H1 (cell line): Measurements from ENCODE around the gene SCO2.

Source experiments
- BRCA1 ChIP-seq: IDR thresholded peaks from 2 replicates; pipeline ENCODE4 v1.6.1; 2012; ENCODE audit warnings: low read depth, low read length, improper control_type of control experiment
- CHD1 ChIP-seq: IDR thresholded peaks from 2 replicates; pipeline ENCODE4 v1.6.1; 2012; ENCODE audit warnings: low read depth, low read length, improper control_type of control experiment
- CTCF ChIP-seq, 3 experiments: IDR thresholded peaks; 1 replicate in 2 of 3; 2 replicates in 1 of 3; pipeline versions ENCODE4 v1.5.1 to v1.6.1; 2011; ENCODE audit warnings: low read length in 3 of 3, mild to moderate bottlenecking in 3 of 3, inconsistent platforms in 2 of 3, low read depth in 1 of 3, moderate library complexity in 1 of 3; ENCODE audit not compliant: insufficient read depth in 1 of 3; ENCODE audit errors: control extremely low read depth in 1 of 3
- EP300 ChIP-seq, 2 experiments: IDR thresholded peaks; 1 replicate in 1 of 2; 2 replicates in 1 of 2; pipeline ENCODE4 v1.6.1; 2011 to 2012; ENCODE audit warnings: low read depth in 2 of 2, low read length in 2 of 2, mild to moderate bottlenecking in 2 of 2, borderline replicate concordance in 1 of 2, inconsistent platforms in 1 of 2, moderate library complexity in 1 of 2
- EZH2 ChIP-seq: fragments of 200-600 bp; sonication (generic); IDR thresholded peaks from 2 replicates; pipeline ENCODE4 v1.7.1; 2012; ENCODE audit warnings: low read depth, mild to moderate bottlenecking, moderate library complexity, low read length, inconsistent platforms; ENCODE audit not compliant: severe bottlenecking
- HDAC6 ChIP-seq: IDR thresholded peaks from one replicate; pipeline ENCODE4 v1.7.1; 2012; ENCODE audit warnings: low read depth, mild to moderate bottlenecking, inconsistent platforms, low read length, moderate library complexity
- PHF8 ChIP-seq: fragments of 200-600 bp; sonication (generic); conservative IDR thresholded peaks from 2 replicates; pipeline ENCODE4 v1.7.1; 2012; ENCODE audit warnings: low read depth, mild to moderate bottlenecking, inconsistent platforms, low read length, moderate library complexity
- POLR2A ChIP-seq, 2 experiments: IDR thresholded peaks; 1 replicate in 1 of 2; 2 replicates in 1 of 2; pipeline ENCODE4 v1.6.1; 2011; ENCODE audit warnings: low read depth in 2 of 2, low read length in 2 of 2, mild to moderate bottlenecking in 2 of 2; ENCODE audit errors: control extremely low read depth in 1 of 2
- POLR2AphosphoS5 ChIP-seq: IDR thresholded peaks from 2 replicates; pipeline ENCODE4 v1.6.1; 2011; ENCODE audit warnings: low read depth, low read length
- RFX5 ChIP-seq: IDR thresholded peaks from 2 replicates; pipeline ENCODE4 v1.6.1; 2011; ENCODE audit warnings: low read depth, low read length, improper control_type of control experiment, borderline replicate concordance
- SIN3A ChIP-seq, 2 experiments: IDR thresholded peaks in 1 of 2; conservative IDR thresholded peaks in 1 of 2; 2 replicates each; pipeline ENCODE4 v1.6.1; 2011 to 2012; ENCODE audit warnings: low read length in 2 of 2, improper control_type of control experiment in 1 of 2, low read depth in 1 of 2, mild to moderate bottlenecking in 1 of 2
- SIRT6 ChIP-seq: IDR thresholded peaks from one replicate; pipeline ENCODE4 v1.7.1; 2012; ENCODE audit warnings: low read length, inconsistent platforms
- TF ChIP-seq, protein P1 (sequence below): IDR thresholded peaks from 2 replicates; pipeline ENCODE4 v1.6.1; 2012; ENCODE audit warnings: inconsistent platforms
- TF ChIP-seq, protein P2 (sequence below): IDR thresholded peaks from 2 replicates; pipeline ENCODE4 v1.6.1; 2011; ENCODE audit warnings: low read depth, mild to moderate bottlenecking, low read length; ENCODE audit not compliant: insufficient read depth

GRCh38 chr22:50520826-50521453, 4.5 kb downstream of the SCO2 start:
- TF ChIP-seq, protein P1, sequence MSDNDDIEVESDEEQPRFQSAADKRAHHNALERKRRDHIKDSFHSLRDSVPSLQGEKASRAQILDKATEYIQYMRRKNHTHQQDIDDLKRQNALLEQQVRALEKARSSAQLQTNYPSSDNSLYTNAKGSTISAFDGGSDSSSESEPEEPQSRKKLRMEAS: no peak
- TF ChIP-seq, protein P2, sequence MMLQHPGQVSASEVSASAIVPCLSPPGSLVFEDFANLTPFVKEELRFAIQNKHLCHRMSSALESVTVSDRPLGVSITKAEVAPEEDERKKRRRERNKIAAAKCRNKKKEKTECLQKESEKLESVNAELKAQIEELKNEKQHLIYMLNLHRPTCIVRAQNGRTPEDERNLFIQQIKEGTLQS: no peak
- TF ChIP-seq CTCF (IDR thresholded peaks at IDR 0.05; ENCODE audit: control extremely low read depth in 1 of 3, insufficient read depth in 1 of 3, low read depth in 1 of 3, low read length in 3 of 3) (no peak), PHF8 (no peak), HDAC6 (no peak), POLR2A (IDR thresholded peaks at IDR 0.05; ENCODE audit: control extremely low read depth in 1 of 2, low read depth in 2 of 2, low read length in 2 of 2) (no peak), SIN3A (conservative IDR thresholded peaks at IDR 0.05 in 1 of 2, IDR thresholded peaks at IDR 0.05 in 1 of 2; ENCODE audit: low read depth in 1 of 2, low read length in 2 of 2) (no peak), EP300 (IDR thresholded peaks at IDR 0.05; ENCODE audit: borderline replicate concordance in 1 of 2, low read depth in 2 of 2, low read length in 2 of 2) (no peak), BRCA1 (no peak), CHD1 (no peak), SIRT6 (no peak), EZH2 (no peak), POLR2AphosphoS5 (no peak), RFX5 (no peak)
